Hepatocyte (in vitro differentiated cells): Measurements from ENCODE around the gene MEIS2. TPM values are rescaled to one million over a fixed set of nuclear protein-coding genes. Genes with fewer than 3 reads are reported as not detected.

Experiments used
- DNase-seq: peaks from one replicate; pipeline ENCODE4 v3.0.0-alpha.2; 2016; ENCODE audit warnings: low spot score
- H2AFZ ChIP-seq: fragments of 200-600 bp; sonication (generic); 2 replicates; pipeline ENCODE4 v1.6.0; 2016; ENCODE audit warnings: antibody characterized with exemption, mild to moderate bottlenecking
- H3K27ac ChIP-seq: fragments of 200-600 bp; sonication (generic); 2 replicates; pipeline ENCODE4 v1.5.1; 2016; ENCODE audit warnings: mild to moderate bottlenecking
- H3K27me3 ChIP-seq: fragments of 200-600 bp; sonication (generic); 2 replicates; pipeline ENCODE4 v1.6.1; 2016
- H3K36me3 ChIP-seq: fragments of 200-600 bp; sonication (generic); replicated peaks from 2 replicates; pipeline ENCODE4 v1.5.1; 2016; ENCODE audit warnings: low read depth; ENCODE audit not compliant: insufficient read depth
- H3K4me1 ChIP-seq: fragments of 200-600 bp; sonication (generic); 2 replicates; pipeline ENCODE4 v1.5.1; 2016; ENCODE audit warnings: mild to moderate bottlenecking, moderate library complexity; ENCODE audit not compliant: insufficient read depth
- H3K4me2 ChIP-seq: fragments of 200-600 bp; sonication (generic); 2 replicates; pipeline ENCODE4 v1.6.0; 2016
- H3K4me3 ChIP-seq: fragments of 200-600 bp; sonication (generic); 2 replicates; pipeline ENCODE4 v1.5.1; 2016; ENCODE audit warnings: mild to moderate bottlenecking
- H3K79me2 ChIP-seq: fragments of 200-600 bp; sonication (generic); 2 replicates; pipeline ENCODE4 v1.6.0; 2017; ENCODE audit warnings: mild to moderate bottlenecking
- H3K9me2 ChIP-seq: fragments of 200-600 bp; sonication (generic); replicated peaks from 2 replicates; pipeline ENCODE4 v1.6.0; 2017; ENCODE audit warnings: mild to moderate bottlenecking; ENCODE audit not compliant: insufficient read depth
- H3K9me3 ChIP-seq: fragments of 200-600 bp; sonication (generic); 2 replicates; pipeline ENCODE4 v1.5.1; 2016; ENCODE audit warnings: low read depth, mild to moderate bottlenecking
- H4K20me1 ChIP-seq: fragments of 200-600 bp; sonication (generic); 2 replicates; pipeline ENCODE4 v1.6.0; 2016; ENCODE audit warnings: mild to moderate bottlenecking; ENCODE audit not compliant: insufficient read depth, poor library complexity, severe bottlenecking
- EZH2 ChIP-seq: fragments of 200-600 bp; sonication (generic); IDR thresholded peaks from 2 replicates; pipeline ENCODE4 v1.6.1; 2016; ENCODE audit warnings: antibody characterized with exemption, mild to moderate bottlenecking, borderline replicate concordance
- EZH2phosphoT487 ChIP-seq: fragments of 200-600 bp; sonication (generic); IDR thresholded peaks from one replicate; pipeline ENCODE4 v1.6.1; 2018; ENCODE audit warnings: antibody characterized with exemption, mild to moderate bottlenecking, low read depth, moderate library complexity; ENCODE audit not compliant: unreplicated experiment, severe bottlenecking
- WGBS: methylation state at CpG from one replicate; pipeline ENCODE4 v1.1.6; 2016; ENCODE audit warnings: low lambda C conversion rate; ENCODE audit errors: missing lambda C conversion rate; 5-methylcytosine and 5-hydroxymethylcytosine counted together
- polyA plus RNA-seq: library from polyadenylated mRNA; unstranded; fragments of >200 nt; fragmentation: Nextera tagmentation; extraction: Ambion mirVana; gene quantifications from 2 replicates; pipeline ENCODE4 v1.2.1, GENCODE V29; 2016
- total RNA-seq: library from RNA; depleted of rRNA; stranded (reverse); fragments of >200 nt; gene quantifications from 2 replicates; pipeline ENCODE4 v1.2.3, GENCODE V29; 2014
- TF ChIP-seq, protein P1 (sequence below): fragments of 200-600 bp; sonication (generic); IDR thresholded peaks from 2 replicates; pipeline ENCODE4 v1.5.1; 2016; ENCODE audit warnings: antibody characterized with exemption, mild to moderate bottlenecking; ENCODE audit not compliant: poor library complexity

Gene MEIS2
- total and polyA plus RNA-seq, 2 experiments from 2014 or later: 20.6 to 33.5 TPM

GRCh38 chr15:36948982-36949381 lies 151.4 kb downstream of the MEIS2 start:
- H3K4me1 ChIP-seq: no peaks in the 10 kb centered on the region
- WGBS: 53% methylated on average over 3 of the region's 3 CpGs
- H3K27me3 ChIP-seq: peaks cover 4% of the 10 kb centered on the region
- no peaks in the 10 kb centered on the region for H4K20me1 ChIP-seq
- no peak for DNase-seq
- H3K27ac ChIP-seq: no peak overlapping the region
- no peak overlapping the region for H3K4me3 ChIP-seq
- TF ChIP-seq, protein P1, sequence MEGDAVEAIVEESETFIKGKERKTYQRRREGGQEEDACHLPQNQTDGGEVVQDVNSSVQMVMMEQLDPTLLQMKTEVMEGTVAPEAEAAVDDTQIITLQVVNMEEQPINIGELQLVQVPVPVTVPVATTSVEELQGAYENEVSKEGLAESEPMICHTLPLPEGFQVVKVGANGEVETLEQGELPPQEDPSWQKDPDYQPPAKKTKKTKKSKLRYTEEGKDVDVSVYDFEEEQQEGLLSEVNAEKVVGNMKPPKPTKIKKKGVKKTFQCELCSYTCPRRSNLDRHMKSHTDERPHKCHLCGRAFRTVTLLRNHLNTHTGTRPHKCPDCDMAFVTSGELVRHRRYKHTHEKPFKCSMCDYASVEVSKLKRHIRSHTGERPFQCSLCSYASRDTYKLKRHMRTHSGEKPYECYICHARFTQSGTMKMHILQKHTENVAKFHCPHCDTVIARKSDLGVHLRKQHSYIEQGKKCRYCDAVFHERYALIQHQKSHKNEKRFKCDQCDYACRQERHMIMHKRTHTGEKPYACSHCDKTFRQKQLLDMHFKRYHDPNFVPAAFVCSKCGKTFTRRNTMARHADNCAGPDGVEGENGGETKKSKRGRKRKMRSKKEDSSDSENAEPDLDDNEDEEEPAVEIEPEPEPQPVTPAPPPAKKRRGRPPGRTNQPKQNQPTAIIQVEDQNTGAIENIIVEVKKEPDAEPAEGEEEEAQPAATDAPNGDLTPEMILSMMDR: no peak
- TF ChIP-seq EZH2phosphoT487: no peak
- no peak for TF ChIP-seq EZH2
- no peaks in the 10 kb centered on the region for H3K36me3 ChIP-seq
- H3K9me2 ChIP-seq: no peaks in the 10 kb centered on the region
- H3K9me3 ChIP-seq: no peaks in the 10 kb centered on the region
- H3K4me2 ChIP-seq: no peak overlapping the region
- no peak overlapping the region for H2AFZ ChIP-seq
- H3K79me2 ChIP-seq: peaks cover 2% of the 10 kb centered on the region

GRCh38 chr15:36947035-36947719 lies 153.2 kb downstream of the MEIS2 start:
- Histone ChIP-seq H4K20me1 (no peaks in the 10 kb centered on the region), H3K27ac (no peak overlapping the region), H3K4me2 (no peak overlapping the region), H3K27me3 (peaks cover 4% of the 10 kb centered on the region), H2AFZ (no peak overlapping the region), H3K79me2 (no peaks in the 10 kb centered on the region), H3K36me3 (no peaks in the 10 kb centered on the region), H3K9me2 (no peaks in the 10 kb centered on the region), H3K9me3 (no peaks in the 10 kb centered on the region), H3K4me1 (no peaks in the 10 kb centered on the region), H3K4me3 (no peak overlapping the region)
- TF ChIP-seq, protein P1: no peak
- TF ChIP-seq EZH2phosphoT487: no peak
- no peak for TF ChIP-seq EZH2
- no peak for DNase-seq
- WGBS: 74% methylated on average over 4 of the region's 4 CpGs

DNA sequence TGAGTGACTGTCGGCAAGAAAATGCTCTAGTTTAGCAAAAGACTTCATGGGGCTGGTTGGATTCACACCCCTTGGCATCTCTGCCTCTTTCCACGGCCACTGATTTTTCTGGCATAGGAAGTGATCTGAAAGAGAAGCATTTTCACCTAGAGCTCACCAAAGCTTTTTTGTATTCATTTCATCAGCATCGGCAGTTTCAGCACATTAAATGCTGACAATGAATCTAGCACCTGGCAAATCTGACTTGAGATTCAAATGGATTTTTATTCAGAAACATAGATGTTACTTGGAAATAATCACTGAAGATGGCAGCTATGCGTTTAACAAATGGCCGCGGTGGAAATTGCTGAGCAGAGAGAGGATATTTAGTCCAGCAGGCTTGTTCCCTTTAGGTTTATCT lies 155.9 kb downstream of the MEIS2 start:
- no peak overlapping the region for H3K27ac ChIP-seq
- 57% methylated on average over 6 of the region's 6 CpGs for WGBS
- no peak for TF ChIP-seq EZH2phosphoT487
- TF ChIP-seq, protein P1: no peak
- no peak for TF ChIP-seq EZH2
- DNase-seq: no peak
- H3K79me2 ChIP-seq: no peaks in the 10 kb centered on the region
- no peak overlapping the region for H3K4me2 ChIP-seq
- no peaks in the 10 kb centered on the region for H3K27me3 ChIP-seq
- H2AFZ ChIP-seq: no peak overlapping the region
- H3K9me2 ChIP-seq: no peaks in the 10 kb centered on the region
- H3K9me3 ChIP-seq: no peaks in the 10 kb centered on the region
- H3K36me3 ChIP-seq: no peaks in the 10 kb centered on the region
- H4K20me1 ChIP-seq: no peaks in the 10 kb centered on the region
- no peak overlapping the region for H3K4me3 ChIP-seq
- peaks cover 3% of the 10 kb centered on the region for H3K4me1 ChIP-seq
